ENCODE data around the gene KCTD13.
"Not testable (repeated sequence)": the region's sequence is repeated elsewhere in the genome, so short reads cannot be mapped to it uniquely, and the experiment has no call there.

Gene KCTD13

GRCh38 chr16:29947897-29948296 is 21.9 kb upstream of the KCTD13 start:
- no peak for DNase-seq (ENCODE audit: low read depth in 2 of 2)

DNA sequence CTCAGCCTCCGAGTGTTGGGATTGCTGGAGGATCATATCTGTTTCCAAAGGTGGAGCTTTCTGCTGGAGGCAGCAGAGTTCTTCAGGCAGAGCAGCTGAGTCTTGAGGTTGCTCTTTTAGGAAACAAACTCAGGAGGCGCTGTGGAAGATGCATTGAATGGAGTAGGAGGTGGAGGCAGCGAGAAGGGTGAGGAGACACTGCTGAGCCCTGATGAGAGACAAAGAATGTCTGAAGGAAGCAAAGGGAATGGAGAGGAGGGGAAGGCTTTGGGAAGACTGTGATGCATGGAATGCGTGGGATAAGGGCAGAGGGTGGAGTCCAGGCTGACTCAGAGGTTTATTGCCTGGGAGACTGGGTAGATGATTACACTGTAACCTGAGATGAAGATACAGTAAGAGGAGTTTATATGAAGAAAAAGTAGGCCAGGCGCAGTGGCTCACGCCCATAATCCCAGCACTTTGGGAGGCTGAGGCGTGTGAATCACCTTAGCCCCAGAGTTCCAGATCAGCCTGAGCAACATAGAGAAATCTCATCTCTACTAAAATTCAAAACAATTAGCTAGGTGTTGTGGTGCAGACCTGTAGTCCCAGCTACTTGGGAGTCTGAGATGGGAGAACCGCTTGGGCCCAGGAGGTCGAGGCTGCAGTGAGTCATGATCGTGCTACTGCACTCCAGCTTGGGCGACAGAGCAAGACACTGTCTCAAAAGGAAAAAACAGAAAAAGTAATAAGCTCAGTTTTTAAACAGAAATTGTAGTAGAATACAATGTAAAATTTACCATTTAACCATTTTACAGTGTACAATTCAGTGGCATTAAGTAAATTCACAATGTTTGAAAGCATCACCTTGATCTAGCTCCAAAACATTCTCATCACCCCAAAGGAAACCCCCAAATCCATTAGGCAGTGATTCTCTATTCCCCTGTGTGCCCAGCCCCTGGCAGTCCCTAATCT is 18.1 kb upstream of the KCTD13 start:
- no peak for DNase-seq (ENCODE audit: low read depth in 2 of 2)

GRCh38 chr16:29940656-29941055 is 14.6 kb upstream of the KCTD13 start:
- no peak for DNase-seq (ENCODE audit: low read depth in 2 of 2)

DNA sequence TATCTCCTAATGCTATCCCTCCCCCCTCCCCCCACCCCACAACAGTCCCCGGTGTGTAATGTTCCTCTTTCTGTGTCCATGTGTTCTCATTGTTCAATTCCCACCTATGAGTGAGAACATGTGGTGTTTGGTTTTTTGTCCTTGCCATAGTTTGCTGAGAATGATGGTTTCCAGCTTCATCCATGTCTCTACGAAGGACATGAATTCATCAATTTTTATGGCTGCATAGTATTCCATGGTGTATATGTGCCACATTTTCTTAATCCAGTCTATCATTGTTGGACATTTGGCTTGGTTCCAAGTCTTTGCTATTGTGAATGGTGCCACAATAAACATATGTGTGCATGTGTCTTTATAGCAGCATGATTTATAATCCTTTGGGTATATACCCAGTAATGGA is 5.7 kb upstream of the KCTD13 start:
- not testable (repeated sequence) for DNase-seq (ENCODE audit: low read depth in 2 of 2)

- no peak for DNase-seq (ENCODE audit: low read depth in 2 of 2)
Measured at GRCh38 chr16:29927070-29927905, 1.3 kb upstream of the KCTD13 start.

DNA sequence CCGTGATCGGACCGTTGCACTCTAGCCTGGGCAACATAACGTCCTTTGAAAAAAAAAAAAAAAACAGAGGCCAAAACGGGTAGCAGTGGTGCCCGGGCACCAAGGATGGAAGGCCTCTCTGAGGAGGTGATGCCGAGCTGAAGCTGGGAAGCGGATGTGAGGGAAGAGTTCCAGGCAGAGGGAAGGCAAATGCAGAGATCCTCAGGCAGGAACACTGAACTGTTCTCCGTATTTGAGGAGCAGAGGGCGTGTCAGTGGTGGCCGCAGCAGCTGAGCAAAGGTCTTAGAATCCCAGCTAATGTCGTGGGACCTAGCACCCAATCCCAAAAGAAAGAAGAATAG is 656 bp upstream of the KCTD13 start:
- no peak for DNase-seq (ENCODE audit: low read depth in 2 of 2)

DNA sequence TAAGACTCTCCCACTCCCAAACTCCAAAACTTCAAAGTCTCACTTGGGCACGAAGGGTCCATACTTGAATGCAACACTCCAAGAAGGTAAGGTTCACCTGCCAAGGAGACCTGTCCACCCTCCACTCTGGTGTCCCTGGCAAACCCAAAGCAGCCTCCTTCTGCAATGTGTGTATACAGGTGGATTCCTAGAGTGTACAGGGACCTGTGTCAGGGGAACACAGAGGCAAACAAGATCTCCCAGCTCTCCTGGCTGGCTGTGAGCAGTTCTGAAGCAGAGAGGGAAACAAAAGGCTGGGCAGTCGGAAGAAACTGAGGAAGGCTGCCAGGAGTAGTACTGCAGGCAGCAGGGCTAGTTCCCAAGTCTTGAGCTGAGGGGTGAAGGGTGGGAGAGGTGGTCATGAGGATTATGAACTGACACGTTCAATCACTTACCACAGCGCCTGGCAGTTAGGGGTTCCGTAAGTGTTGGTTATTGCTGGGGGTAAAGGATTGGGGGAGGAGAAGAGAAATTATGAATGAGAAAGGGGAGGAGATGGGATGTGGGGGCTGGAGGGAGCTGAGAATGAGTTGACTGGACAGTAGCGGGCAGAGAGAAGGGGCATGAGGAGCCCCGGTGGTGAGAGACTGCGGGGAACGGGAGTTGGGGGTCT is 795 bp downstream of the KCTD13 start:
- no peak for DNase-seq (ENCODE audit: low read depth in 2 of 2)

DNA sequence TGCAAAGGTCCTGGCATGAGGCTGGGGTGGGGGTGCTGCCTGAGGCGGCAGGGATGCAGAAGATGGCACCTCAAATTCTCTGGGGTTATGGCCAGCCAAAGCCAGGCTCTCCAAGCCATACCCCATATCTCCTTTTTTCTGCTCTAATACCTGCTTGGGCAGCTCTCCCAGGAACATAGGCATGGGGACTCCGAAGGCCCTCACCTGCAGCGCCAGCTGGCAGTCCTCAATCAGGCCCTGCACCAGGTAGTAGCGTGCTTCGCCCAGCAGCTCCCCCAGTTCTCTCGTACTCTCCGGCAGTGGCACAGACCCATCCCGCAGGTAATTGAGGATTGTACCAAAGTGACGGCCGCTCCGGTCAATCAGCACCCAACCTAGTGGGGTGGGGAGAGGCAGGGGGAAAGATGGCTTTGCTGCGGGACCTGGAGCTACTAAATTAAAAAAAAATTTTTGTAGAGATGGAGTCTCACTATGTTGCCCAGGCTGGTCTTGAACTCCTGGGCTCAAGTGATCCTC is 3.0 kb downstream of the KCTD13 start:
- DNase-seq (ENCODE audit: low read depth in 2 of 2) = no peak

DNA sequence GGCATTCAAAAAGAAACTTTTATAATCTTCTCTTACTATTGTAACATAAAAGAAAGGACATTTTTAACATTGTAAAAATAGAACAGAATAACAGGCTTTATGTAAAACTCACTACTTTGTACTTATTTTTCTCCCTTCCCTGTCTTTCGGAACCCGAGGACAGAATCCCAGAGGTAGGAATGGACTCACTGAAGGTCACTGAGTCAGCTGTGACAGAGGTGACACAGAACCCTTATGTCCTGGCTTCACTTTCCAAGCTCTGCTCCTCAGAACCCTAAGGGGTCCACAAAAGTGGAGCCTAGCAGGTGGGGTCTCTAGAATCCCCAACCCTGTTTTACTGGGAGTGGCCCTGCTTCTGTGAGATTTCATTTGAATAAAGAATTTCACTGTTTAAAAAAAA is 3.7 kb downstream of the KCTD13 start:
- DNase-seq (ENCODE audit: low read depth in 2 of 2) = no peak

GRCh38 chr16:29921034-29921385 is 5.0 kb downstream of the KCTD13 start:
- DNase-seq (ENCODE audit: low read depth in 2 of 2) = no peak

- no peak for DNase-seq (ENCODE audit: low read depth in 2 of 2)
Measured at GRCh38 chr16:29920288-29921033, 5.6 kb downstream of the KCTD13 start.

GRCh38 chr16:29916979-29917378 is 9.0 kb downstream of the KCTD13 start:
- no peak for DNase-seq (ENCODE audit: low read depth in 2 of 2)

DNA sequence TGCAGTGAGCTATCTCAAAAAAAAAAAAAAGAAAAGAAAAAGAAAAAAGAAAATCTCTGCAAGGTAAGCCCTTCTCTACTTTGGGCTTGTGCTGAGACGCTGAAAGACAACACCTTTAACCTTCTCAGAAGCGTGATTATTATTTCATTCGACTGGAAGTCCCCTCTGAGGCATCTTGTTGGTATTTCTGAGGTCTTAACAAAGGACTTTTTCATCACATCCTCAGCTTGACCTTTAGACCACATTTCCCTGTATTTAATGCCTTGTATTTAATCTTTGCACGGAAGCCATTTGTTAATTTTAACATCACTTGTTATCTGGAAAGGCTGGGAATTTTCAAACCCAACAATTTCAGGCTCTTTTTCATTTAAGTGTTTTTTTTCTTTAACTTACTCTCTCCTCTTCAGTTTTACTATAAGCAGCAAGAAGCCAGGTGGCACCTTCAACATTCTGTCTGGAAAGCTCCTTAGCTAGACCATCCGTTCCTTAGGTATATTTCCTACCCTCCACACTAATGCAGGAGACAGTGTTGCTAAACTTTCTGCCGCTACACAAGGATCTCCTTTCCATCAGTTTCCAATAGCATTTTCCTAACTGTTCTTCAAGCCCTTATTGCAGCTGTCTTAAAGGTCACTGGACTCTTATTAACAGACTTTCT is 10.3 kb downstream of the KCTD13 start:
- DNase-seq (ENCODE audit: low read depth in 2 of 2) = no peak

GRCh38 chr16:29913514-29913913 is 12.5 kb downstream of the KCTD13 start:
- no peak for DNase-seq (ENCODE audit: low read depth in 2 of 2)

DNA sequence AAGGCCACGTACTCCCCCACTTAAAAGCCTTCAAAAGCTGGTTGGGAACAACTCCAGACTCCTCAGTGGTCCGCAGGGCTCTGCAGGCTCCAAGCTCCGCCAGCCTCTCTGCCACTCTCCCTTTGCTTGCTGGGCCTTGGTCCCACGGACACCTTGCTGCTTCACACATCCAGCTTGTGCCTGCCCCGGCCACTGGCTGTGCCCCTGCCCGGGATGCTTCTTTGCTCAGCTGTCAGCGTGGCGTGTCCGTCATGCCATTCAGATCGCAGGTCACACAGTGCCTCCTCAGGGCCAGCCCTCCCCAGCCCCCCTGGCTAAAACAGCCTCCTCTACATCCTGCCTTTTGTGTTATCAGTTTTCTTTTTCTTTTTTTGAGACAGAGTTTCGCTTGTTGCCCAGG is 13.9 kb downstream of the KCTD13 start:
- no peak for DNase-seq (ENCODE audit: low read depth in 2 of 2)

DNA sequence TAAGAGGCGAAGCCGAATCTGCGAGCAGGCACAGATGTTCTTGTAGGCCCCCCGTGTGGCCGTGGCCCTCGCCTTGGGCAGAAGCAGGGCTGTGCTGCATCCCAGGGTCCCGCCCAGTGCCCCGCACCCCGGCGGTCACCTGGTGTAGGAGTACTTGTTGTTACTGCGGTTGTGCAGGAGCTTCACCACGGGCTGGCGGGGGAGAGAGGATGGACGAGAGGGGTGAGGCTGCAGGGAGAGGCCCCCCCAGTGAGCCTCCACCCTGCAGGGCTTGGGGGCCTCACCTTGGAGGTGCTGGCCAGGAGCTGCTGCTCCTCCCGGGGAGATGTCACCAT is 14.4 kb downstream of the KCTD13 start:
- DNase-seq (ENCODE audit: low read depth in 2 of 2) = no peak

- DNase-seq (ENCODE audit: low read depth in 2 of 2) = no peak
Measured at GRCh38 chr16:29910819-29911675, 15.0 kb downstream of the KCTD13 start.

DNA sequence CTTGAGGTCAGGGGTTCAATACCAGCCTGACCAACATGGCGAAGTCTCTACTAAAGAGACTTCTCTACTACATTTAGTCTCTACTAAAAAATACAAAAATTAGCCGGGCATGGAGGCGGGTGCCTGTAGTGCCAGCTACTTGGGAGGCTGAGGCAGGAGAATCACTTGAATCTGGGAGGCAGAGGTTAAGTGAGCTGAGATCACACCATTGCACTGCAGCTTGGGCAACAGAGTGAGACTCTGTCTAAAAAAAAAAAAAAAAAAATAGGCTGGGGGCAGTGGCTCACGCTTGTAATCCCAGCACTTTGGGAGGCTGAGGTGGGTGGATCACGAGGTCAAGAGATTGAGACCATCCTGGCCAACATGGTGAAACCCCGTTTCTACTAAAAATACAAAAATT is 16.2 kb downstream of the KCTD13 start:
- DNase-seq (ENCODE audit: low read depth in 2 of 2) = not testable (repeated sequence)

DNA sequence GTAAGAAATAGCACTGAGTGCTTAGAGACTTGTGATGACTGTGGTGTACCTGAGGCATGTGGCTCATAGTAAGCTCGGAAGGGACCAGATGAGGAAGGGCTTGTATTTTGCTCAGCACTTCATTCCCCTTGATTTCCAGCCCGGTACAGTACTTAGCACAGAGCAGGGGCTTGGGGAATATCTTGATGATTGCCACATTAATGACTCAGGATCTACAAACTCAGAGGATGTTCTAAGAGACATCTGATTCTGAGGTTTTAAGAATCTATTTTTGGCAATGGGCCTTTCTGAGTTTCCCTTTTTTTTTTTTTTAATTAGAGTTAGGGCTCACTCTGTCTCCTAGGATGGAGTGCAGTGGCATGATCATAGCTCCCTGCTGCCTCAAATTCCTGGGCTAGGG is 16.6 kb downstream of the KCTD13 start:
- no peak for DNase-seq (ENCODE audit: low read depth in 2 of 2)

GRCh38 chr16:29908719-29909220 is 17.3 kb downstream of the KCTD13 start:
- DNase-seq (ENCODE audit: low read depth in 2 of 2) = no peak
